K562 (cell line): ENCODE results near the gene LGALS3. TPM values are rescaled to one million over a fixed set of nuclear protein-coding genes. Genes with fewer than 3 reads are reported as not detected.

ENCODE experiments used
- EP400 ChIP-seq: fragments of 450-650 bp; IDR thresholded peaks from 2 replicates; pipeline ENCODE4 v1.6.1; 2017; ENCODE audit warnings: antibody characterized with exemption, mild to moderate bottlenecking, moderate library complexity
- FOXA3 ChIP-seq, 2 experiments: fragments of 450-650 bp in 1 of 2; sonication (generic) in 1 of 2; formaldehyde crosslinking; IDR thresholded peaks in 1 of 2; conservative IDR thresholded peaks in 1 of 2; 2 replicates each; pipeline versions ENCODE4 v1.4.0 to v1.8.0; 2020 to 2022; ENCODE audit warnings: mild to moderate bottlenecking in 2 of 2, missing genetic modification reagents in 1 of 2
- FOXM1 ChIP-seq, 2 experiments: fragments of 450-650 bp in 1 of 2; sonication (generic) in 1 of 2; formaldehyde crosslinking in 1 of 2; IDR thresholded peaks; 2 replicates each; pipeline versions ENCODE4 v1.6.1 to v1.9.0; 2017 to 2022; ENCODE audit warnings: low read depth in 2 of 2, mild to moderate bottlenecking in 2 of 2, missing genetic modification reagents in 1 of 2, moderate library complexity in 1 of 2
- KDM1A ChIP-seq, 2 experiments: fragments of 450-650 bp; IDR thresholded peaks; 2 replicates each; pipeline ENCODE4 v1.6.1; 2016; ENCODE audit warnings: mild to moderate bottlenecking in 2 of 2
- MECOM ChIP-seq: fragments of 250-450 bp; sonication (Bioruptor Pico); IDR thresholded peaks from 2 replicates; pipeline ENCODE4 v1.8.0; 2022; ENCODE audit warnings: inconsistent platforms
- NFRKB ChIP-seq: fragments of 450-650 bp; IDR thresholded peaks from 2 replicates; pipeline ENCODE4 v1.6.1; 2016; ENCODE audit warnings: low read depth
- POLR2H ChIP-seq: IDR thresholded peaks from 2 replicates; pipeline ENCODE4 v1.6.1; 2016; ENCODE audit warnings: missing genetic modification characterization, low read depth, mild to moderate bottlenecking, control low read depth, missing compliant biosample characterization, moderate library complexity
- SLC30A9 ChIP-seq: fragments of 250-450 bp; sonication (Bioruptor Pico); IDR thresholded peaks from 2 replicates; pipeline ENCODE4 v1.8.0; 2022; ENCODE audit warnings: mild to moderate bottlenecking, moderate library complexity
- SMAD4 ChIP-seq: fragments of 250-450 bp; sonication (Bioruptor Pico); conservative IDR thresholded peaks from 2 replicates; pipeline ENCODE4 v1.8.0; 2021; ENCODE audit warnings: inconsistent platforms, mild to moderate bottlenecking, moderate library complexity
- ZNF197 ChIP-seq: fragments of 200-800 bp; sonication (Bioruptor generic); IDR thresholded peaks from 2 replicates; pipeline ENCODE4 v1.6.1; 2016; ENCODE audit warnings: low read depth, missing genetic modification characterization, missing compliant biosample characterization
- ZNF644 ChIP-seq: fragments of 200-800 bp; sonication (Bioruptor generic); IDR thresholded peaks from 2 replicates; pipeline ENCODE4 v1.6.1; 2016; ENCODE audit warnings: low read depth, missing genetic modification characterization, missing compliant biosample characterization
- polyA plus RNA-seq, 8 experiments: library from polyadenylated mRNA; depleted of rRNA in 4 of 8; stranded (reverse) in 5 of 8; unstranded in 3 of 8; fragments of >200 nt; fragmentation: Nextera tagmentation in 2 of 8; fragmentation: Illumina TruSeq in 1 of 8; extraction: Ambion mirVana in 2 of 8; extraction: Trizol in 1 of 8; gene quantifications; 2 replicates each; pipeline versions ENCODE4 v1.2.1 to v1.2.3, GENCODE V29; 2011 to 2014; ENCODE audit warnings: inconsistent platforms in 1 of 8, missing spikeins in 1 of 8
- total RNA-seq, 7 experiments: library from RNA; depleted of rRNA in 6 of 7; stranded (reverse); fragments of >200 nt in 6 of 7; fragmentation: Illumina TruSeq in 2 of 7; extraction: Trizol in 2 of 7; gene quantifications; 2 replicates each; pipeline versions ENCODE4 v1.2.1 to v1.2.3, GENCODE V29; 2011 to 2021; ENCODE audit warnings: low replicate concordance in 1 of 7
- TF ChIP-seq, protein P1 (sequence below): fragments of 450-650 bp; IDR thresholded peaks from 2 replicates; pipeline ENCODE4 v1.7.1; 2018; ENCODE audit warnings: mild to moderate bottlenecking, low read depth; ENCODE audit not compliant: partially characterized antibody
- TF ChIP-seq, protein P2 (sequence below): fragments of 450-650 bp; IDR thresholded peaks from 2 replicates; pipeline ENCODE4 v1.6.1; 2016; ENCODE audit warnings: antibody characterized with exemption
- TF ChIP-seq, protein P3 (sequence below): IDR thresholded peaks from 2 replicates; pipeline ENCODE4 v1.6.1; 2012; ENCODE audit warnings: low read depth, low read length, improper control_type of control experiment, borderline replicate concordance
- TF ChIP-seq, protein P4 (sequence below), 2 experiments: fragments of 250-450 bp in 1 of 2; fragments of 450-650 bp in 1 of 2; sonication (Bioruptor Pico) in 1 of 2; IDR thresholded peaks; 2 replicates each; pipeline versions ENCODE4 v1.6.1 to v1.8.0; 2016 to 2021; ENCODE audit warnings: mild to moderate bottlenecking in 2 of 2, moderate library complexity in 2 of 2, missing compliant biosample characterization in 1 of 2, missing genetic modification characterization in 1 of 2

LGALS3 gene
- total and polyA plus RNA-seq, 9 of the 15 experiments (the other 6 are each of a cell fraction or from before 2014, with no cell fraction given), result 0.04 to 1.9 (median 1.1) TPM

DNA sequence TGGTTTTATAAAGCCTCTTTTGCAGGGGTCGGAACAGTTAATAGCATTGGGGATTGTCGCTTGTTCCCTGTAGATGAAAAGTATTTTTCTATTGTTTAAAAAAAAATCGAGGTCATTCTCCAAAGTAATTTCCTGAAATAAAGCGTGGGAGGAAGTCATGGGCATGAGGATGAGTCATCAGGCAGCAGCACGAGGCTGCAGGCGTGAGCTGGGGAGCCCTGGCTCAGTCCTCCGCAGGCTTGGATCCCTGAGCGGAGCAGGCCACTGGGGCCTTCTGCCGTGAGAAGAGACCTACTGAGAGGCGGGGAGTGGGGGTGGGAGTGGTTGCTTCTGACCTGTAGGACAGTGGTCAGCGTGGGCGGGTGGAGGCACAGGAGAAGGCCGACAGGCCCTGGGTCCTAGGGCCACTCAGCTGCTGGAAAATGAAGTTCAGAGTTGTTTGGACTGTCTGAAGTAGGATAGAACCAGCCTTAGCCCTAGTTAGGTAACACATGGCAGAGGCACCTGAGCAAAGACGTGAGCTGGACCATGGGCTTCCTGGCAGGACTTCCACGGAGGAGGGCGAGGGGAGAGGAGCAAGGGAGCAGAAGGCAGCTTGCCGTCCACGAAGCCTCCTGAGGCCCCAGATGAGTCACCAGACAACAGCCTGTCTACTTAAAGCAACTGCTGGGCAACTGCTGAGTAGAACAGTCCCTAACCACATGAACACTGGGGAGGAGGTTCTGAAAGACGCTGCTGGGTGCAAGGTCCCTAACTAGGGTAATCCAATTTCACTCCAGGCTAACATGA is 21.1 kb upstream of the LGALS3 start (continued):
- TF ChIP-seq, protein P1, sequence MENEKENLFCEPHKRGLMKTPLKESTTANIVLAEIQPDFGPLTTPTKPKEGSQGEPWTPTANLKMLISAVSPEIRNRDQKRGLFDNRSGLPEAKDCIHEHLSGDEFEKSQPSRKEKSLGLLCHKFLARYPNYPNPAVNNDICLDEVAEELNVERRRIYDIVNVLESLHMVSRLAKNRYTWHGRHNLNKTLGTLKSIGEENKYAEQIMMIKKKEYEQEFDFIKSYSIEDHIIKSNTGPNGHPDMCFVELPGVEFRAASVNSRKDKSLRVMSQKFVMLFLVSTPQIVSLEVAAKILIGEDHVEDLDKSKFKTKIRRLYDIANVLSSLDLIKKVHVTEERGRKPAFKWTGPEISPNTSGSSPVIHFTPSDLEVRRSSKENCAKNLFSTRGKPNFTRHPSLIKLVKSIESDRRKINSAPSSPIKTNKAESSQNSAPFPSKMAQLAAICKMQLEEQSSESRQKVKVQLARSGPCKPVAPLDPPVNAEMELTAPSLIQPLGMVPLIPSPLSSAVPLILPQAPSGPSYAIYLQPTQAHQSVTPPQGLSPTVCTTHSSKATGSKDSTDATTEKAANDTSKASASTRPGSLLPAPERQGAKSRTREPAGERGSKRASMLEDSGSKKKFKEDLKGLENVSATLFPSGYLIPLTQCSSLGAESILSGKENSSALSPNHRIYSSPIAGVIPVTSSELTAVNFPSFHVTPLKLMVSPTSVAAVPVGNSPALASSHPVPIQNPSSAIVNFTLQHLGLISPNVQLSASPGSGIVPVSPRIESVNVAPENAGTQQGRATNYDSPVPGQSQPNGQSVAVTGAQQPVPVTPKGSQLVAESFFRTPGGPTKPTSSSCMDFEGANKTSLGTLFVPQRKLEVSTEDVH, result no peak
- TF ChIP-seq EP400, result peak; percentile 63
- no peak for TF ChIP-seq FOXM1 (IDR thresholded peaks at IDR 0.05; ENCODE audit: low read depth)
- TF ChIP-seq FOXM1 (CRISPR knock-in tag; IDR thresholded peaks at IDR 0.05; ENCODE audit: low read depth), result 0 out of 2 replicates have a peak, but pooled peaks have one; percentile 46
- peak; percentile 29; the same call in 1 of the 2 replicates for TF ChIP-seq ZNF197 (CRISPR knock-in tag)
- TF ChIP-seq, protein P2, sequence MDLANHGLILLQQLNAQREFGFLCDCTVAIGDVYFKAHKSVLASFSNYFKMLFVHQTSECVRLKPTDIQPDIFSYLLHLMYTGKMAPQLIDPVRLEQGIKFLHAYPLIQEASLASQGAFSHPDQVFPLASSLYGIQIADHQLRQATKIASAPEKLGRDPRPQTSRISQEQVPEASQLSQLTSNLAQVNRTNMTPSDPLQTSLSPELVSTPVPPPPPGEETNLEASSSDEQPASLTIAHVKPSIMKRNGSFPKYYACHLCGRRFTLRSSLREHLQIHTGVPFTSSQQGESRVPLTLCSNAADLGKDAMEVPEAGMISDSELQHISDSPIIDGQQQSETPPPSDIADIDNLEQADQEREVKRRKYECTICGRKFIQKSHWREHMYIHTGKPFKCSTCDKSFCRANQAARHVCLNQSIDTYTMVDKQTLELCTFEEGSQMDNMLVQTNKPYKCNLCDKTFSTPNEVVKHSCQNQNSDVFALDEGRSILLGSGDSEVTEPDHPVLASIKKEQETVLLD, result no peak
- TF ChIP-seq POLR2H (tag), result peak; percentile 57
- peak; percentile 69; the same call in 1 of the 2 replicates for TF ChIP-seq NFRKB
- TF ChIP-seq, protein P3, sequence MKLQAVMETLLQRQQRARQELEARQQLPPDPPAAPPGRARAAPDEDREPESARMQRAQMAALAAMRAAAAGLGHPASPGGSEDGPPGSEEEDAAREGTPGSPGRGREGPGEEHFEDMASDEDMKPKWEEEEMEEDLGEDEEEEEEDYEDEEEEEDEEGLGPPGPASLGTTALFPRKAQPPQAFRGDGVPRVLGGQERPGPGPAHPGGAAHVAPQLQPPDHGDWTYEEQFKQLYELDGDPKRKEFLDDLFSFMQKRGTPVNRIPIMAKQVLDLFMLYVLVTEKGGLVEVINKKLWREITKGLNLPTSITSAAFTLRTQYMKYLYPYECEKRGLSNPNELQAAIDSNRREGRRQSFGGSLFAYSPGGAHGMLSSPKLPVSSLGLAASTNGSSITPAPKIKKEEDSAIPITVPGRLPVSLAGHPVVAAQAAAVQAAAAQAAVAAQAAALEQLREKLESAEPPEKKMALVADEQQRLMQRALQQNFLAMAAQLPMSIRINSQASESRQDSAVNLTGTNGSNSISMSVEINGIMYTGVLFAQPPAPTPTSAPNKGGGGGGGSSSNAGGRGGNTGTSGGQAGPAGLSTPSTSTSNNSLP, result peak; percentile 30; the same call in 1 of the 2 replicates
- TF ChIP-seq, protein P4, sequence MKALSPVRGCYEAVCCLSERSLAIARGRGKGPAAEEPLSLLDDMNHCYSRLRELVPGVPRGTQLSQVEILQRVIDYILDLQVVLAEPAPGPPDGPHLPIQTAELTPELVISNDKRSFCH (CRISPR knock-in tag; IDR thresholded peaks at IDR 0.05), result 0 out of 2 replicates have a peak, but pooled peaks have one; percentile 5
- TF ChIP-seq, protein P4 (tag; IDR thresholded peaks at IDR 0.05), result peak; percentile 60; the same call in 1 of the 2 replicates
- TF ChIP-seq MECOM, result 0 out of 2 replicates have a peak, but pooled peaks have one; percentile 38
- TF ChIP-seq FOXA3 (CRISPR knock-in tag; conservative IDR thresholded peaks at IDR 0.05 in 1 of 2, IDR thresholded peaks at IDR 0.05 in 1 of 2), result 0 out of 4 replicates have a peak, but pooled peaks of 1 of the 2 experiments have one; percentile 32
- peak in 1 of 2 experiments; percentile 9; a peak in 1 of 4 replicates for TF ChIP-seq KDM1A (IDR thresholded peaks at IDR 0.05)
- TF ChIP-seq SLC30A9 (CRISPR knock-in tag), result no peak
- TF ChIP-seq ZNF644 (tag), result no peak
- TF ChIP-seq SMAD4 (CRISPR knock-in tag), result peak; percentile 89
